T follicular helper cell (primary cell): ENCODE measurements around the gene ATRIP.

Experiments used
- DNase-seq: peaks from one replicate; pipeline ENCODE4 v3.0.0-alpha.2; 2020; ENCODE audit warnings: low read depth

Gene ATRIP

GRCh38 chr3:48423241-48423882 is 23.2 kb upstream of the ATRIP start:
- DNase-seq: no peak

- no peak for DNase-seq
These were observed 22.4 kb upstream of the ATRIP start for GRCh38 chr3:48423883-48424695.

- no peak for DNase-seq
These were observed 21.2 kb upstream of the ATRIP start for GRCh38 chr3:48425281-48425812.

DNA sequence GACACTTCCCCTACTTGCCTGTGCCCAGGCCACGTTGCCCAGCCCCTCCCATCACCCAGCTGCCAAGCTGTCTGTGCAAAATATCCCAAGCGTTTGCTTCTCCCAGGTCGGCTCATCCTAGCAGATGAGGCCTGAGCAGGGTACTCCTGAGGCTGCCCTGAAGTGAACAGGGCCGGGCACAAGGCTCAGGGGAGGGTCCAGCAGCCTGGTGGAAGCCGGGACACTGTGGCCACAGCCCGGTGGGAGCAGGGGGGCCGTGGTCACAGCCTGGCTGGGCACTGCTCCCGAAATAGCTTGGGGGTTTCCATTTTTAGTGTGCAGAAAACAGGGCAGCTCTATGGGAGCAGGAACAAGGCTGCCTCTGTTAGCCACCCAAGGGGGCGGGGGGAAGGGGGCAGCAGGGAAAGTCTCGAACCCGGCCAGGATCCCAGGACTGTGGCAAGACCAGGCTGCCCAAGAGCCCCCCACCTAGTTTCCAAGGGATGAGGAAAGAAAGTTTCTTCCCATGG is 20.1 kb upstream of the ATRIP start:
- DNase-seq: no peak

- no peak for DNase-seq
These were observed 19.4 kb upstream of the ATRIP start for GRCh38 chr3:48426944-48427629.

GRCh38 chr3:48427630-48427962 is 18.9 kb upstream of the ATRIP start:
- DNase-seq: no peak

GRCh38 chr3:48428088-48428571 is 18.4 kb upstream of the ATRIP start:
- no peak for DNase-seq

DNA sequence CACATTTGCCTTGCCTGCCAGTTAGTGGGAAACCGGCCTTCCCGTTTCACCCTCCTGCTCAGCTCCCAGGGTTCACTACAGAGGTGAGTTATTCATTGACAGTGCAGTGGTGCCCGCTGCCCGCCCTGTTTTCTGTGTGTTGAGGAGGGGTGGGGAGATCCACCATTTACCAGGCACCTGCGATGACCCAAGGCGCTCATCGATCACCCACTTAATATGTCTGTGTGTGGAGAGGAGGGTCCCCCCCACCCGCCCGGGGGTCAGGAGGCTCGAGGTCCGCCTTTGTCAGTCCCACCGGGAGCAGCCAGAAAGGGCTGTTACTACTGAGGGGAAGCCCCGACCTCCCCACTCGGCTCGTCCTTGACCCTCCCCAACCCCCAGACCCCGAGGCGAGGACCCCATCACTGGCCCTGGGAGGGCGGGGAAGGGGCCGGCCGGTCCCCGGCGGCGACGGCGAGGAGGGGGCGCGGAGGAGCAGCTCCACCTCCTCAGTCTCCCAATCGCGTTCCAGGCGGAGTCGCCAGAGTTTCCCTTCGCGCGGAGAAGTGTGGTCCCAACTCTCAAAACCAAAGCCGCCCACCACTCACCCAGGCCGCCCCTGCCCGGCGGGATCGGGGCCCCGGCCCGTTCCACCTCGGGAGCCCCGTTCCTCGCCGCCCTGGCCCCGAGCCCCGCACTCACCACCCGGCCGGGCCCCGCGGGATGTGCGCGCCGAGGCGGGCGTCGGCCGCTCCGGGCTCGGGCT is 17.8 kb upstream of the ATRIP start:
- DNase-seq: no peak

GRCh38 chr3:48429317-48429959 is 17.1 kb upstream of the ATRIP start:
- peak; percentile 64 for DNase-seq

GRCh38 chr3:48429960-48430707 is 16.4 kb upstream of the ATRIP start, which contains the start of gene PLXNB1:
Gene PLXNB1 (minus strand): TSS chr3:48430086. CDS start chr3:48424611, 5,475 bp downstream.
- no peak for DNase-seq

DNA sequence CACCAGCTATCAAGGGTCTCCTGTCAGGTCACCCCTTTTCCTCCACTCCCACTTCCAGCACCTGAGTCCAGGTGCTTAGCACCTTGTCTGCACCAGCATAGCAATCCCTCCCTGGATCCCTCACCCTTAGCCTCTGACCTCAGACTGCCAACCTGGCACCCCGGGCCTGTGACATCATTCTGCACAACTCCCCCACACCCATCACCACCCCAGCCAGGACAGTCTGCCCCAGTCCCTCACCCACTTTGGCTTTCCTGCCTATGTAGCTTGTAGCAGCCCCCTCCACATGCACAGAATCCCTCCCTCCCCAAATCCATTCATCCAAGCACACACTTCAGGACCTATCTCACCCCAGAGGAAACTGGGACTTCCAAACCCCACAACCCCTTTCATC is 15.8 kb upstream of the ATRIP start:
- DNase-seq: no peak

- DNase-seq: no peak
These were observed 15.1 kb upstream of the ATRIP start for GRCh38 chr3:48431224-48432029.

DNA sequence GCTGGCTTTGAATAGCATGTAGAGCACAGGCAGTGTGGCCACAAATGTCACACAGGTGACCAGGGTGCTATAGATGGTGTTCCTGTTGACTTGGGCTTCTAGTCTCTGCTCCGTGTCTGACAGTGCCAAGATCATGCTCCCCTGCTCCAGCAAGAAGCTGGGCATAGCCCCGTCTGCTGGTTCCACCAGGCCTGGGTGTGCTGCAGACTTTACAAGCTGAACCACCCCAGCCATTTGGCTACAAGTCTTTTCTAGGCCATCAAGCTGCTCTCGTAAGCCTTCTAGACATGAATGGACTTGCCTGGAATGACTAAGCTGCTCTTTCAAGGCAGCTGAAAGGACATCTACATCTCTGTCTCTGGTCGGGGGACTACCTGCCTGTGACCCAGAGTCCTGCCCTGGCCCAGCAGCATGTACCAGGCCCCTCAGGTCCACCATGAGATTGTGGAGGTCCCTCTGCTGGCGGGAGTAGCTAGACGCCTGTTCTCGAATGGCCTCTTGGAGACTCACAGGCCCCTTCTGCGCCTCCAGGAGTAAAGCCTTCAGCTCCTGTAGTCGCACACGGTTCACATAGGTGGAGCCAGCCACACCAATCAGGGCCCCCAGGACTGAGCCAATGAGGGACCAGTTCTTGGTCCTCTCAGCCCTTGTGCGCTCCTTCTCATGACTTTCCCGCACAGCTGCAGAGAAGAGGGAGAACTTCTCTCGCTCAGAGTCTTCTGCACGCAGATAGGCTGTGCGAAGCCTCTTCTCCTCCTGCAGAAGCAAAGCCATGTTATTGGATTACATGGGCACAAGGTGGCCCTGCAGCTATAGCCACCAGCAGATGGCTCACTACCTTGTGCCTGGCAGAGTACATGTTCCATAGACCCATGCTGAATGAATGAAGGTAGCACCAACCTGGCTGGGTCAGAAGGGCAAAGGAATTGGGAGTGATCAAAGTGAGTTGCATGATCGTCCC is 13.8 kb upstream of the ATRIP start:
- DNase-seq: no peak

- no peak for DNase-seq
These were observed 12.9 kb upstream of the ATRIP start for GRCh38 chr3:48433472-48434118.

GRCh38 chr3:48434591-48435222 is 11.8 kb upstream of the ATRIP start:
- DNase-seq: no peak

DNA sequence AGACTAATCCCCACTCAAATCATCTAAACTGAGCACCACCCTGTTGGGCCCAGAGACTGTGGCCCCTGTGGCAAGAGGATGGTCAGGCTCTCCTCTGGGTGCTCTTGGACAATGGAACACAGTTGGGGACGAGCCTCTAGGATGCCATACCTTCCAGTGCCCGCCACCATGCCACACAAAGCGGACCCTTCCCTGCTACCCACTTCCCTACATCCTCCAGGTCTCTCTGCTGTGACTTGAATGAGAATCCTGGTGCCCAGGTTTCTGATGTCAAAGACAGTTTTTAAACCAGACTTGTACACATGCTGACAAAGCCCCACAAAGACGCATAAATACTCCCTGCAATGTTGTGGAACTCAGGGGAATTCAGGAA is 11.3 kb upstream of the ATRIP start:
- DNase-seq: no peak

GRCh38 chr3:48435774-48436476 is 10.6 kb upstream of the ATRIP start:
- DNase-seq: peak; percentile 81
